Dermis microvascular lymphatic vessel endothelial cell (primary cell): Measurements from ENCODE around the gene PCSK5. TPM values are rescaled to one million over a fixed set of nuclear protein-coding genes. Genes with fewer than 3 reads are reported as not detected.

ENCODE experiments used
- DNase-seq, 2 donors: peaks; one replicate each; pipeline versions ENCODE4 v3.0.0 to v3.0.0-alpha.2; 2010; ENCODE audit warnings: low read depth in 2 of 2
- total RNA-seq: library from RNA; depleted of rRNA; stranded (reverse); fragments of >200 nt; gene quantifications from 2 replicates; pipeline ENCODE4 v1.2.1, GENCODE V29; 2014

The PCSK5 gene
- total RNA-seq, 1 donor from 2014 or later: 1.0 TPM

GRCh38 chr9:76003041-76003440 is 112.6 kb downstream of the PCSK5 start:
- DNase-seq: no peak

- no peak for DNase-seq
These were observed 114.1 kb downstream of the PCSK5 start for GRCh38 chr9:76004526-76004925.

GRCh38 chr9:76007935-76008334 is 117.5 kb downstream of the PCSK5 start:
- DNase-seq: no peak

- no peak for DNase-seq
These were observed 123.3 kb downstream of the PCSK5 start for GRCh38 chr9:76013809-76014208.

GRCh38 chr9:76018235-76018634 is 127.8 kb downstream of the PCSK5 start:
- no peak for DNase-seq

- no peak for DNase-seq
These were observed 128.3 kb downstream of the PCSK5 start for GRCh38 chr9:76018761-76019160.

- no peak for DNase-seq
These were observed 130.2 kb downstream of the PCSK5 start for GRCh38 chr9:76020652-76021051.

GRCh38 chr9:76022317-76022716 is 131.8 kb downstream of the PCSK5 start:
- DNase-seq: no peak

GRCh38 chr9:76023715-76024195 is 133.3 kb downstream of the PCSK5 start:
- DNase-seq: no peak

- DNase-seq: no peak
These were observed 134.8 kb downstream of the PCSK5 start for GRCh38 chr9:76025286-76025685.

- DNase-seq: no peak
These were observed 136.3 kb downstream of the PCSK5 start for GRCh38 chr9:76026796-76027195.

- no peak for DNase-seq
These were observed 136.9 kb downstream of the PCSK5 start for GRCh38 chr9:76027416-76027815.

GRCh38 chr9:76027861-76028260 is 137.4 kb downstream of the PCSK5 start:
- no peak for DNase-seq

- DNase-seq: no peak
These were observed 141.7 kb downstream of the PCSK5 start for GRCh38 chr9:76032038-76032796.

GRCh38 chr9:76032797-76033373 is 142.4 kb downstream of the PCSK5 start:
- no peak for DNase-seq

- no peak for DNase-seq
These were observed 143.6 kb downstream of the PCSK5 start for GRCh38 chr9:76034049-76034448.

- no peak for DNase-seq
These were observed 146.3 kb downstream of the PCSK5 start for GRCh38 chr9:76036762-76037161.

- no peak for DNase-seq
These were observed 147.2 kb downstream of the PCSK5 start for GRCh38 chr9:76037587-76038225.

- no peak for DNase-seq
These were observed 148.0 kb downstream of the PCSK5 start for GRCh38 chr9:76038431-76038830.

GRCh38 chr9:76044266-76044819 is 153.9 kb downstream of the PCSK5 start:
- DNase-seq: no peak

- DNase-seq: no peak
These were observed 154.7 kb downstream of the PCSK5 start for GRCh38 chr9:76045221-76045620.

GRCh38 chr9:76049341-76049740 is 158.9 kb downstream of the PCSK5 start:
- no peak for DNase-seq
